ENCODE results near the gene ZC3H7B. TPM values are rescaled to one million over a fixed set of nuclear protein-coding genes. Genes with fewer than 3 reads are reported as not detected.

Gene ZC3H7B
- total RNA-seq, 1 donor from 2014 or later = 69.2 TPM

DNA sequence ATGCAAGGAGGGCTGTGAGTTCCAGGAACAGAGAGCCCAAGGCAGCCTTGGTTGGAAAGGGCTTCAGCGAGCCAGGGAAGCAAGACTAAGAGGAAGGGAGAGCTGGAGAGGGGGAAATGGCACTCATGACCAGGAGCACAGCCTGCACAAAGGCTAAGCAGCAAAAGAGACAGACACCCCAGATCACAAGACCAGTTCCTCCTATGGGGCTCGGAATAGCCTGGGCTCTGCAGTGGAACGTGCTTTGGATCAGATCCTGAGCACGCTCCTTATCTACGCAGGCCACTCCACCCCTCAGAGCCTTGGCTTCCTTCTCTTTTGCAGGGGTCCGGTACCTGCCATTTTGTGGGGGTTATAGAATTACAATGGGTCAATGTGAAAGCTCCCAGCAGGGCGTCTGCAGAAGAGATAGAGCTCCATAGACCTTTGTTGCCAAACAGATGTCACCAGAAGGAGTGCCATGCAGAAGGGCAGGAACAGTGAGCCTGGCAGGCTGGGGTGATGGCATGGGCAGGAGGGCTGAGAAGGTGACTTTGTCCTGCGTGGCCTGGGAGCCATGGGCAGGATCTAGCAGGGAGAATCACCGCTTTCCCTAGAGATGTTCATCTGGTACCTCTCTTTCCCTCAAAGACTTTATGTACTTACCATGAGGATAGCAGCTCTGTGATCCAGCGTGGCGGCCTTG lies 33.8 kb downstream of the ZC3H7B start:
- H3K4me1 Mint-ChIP-seq (ENCODE audit: unreplicated experiment) = peaks cover 4% of the 10 kb centered on the region
- peak overlapping the region; percentile 42 for H3K27ac Mint-ChIP-seq (ENCODE audit: unreplicated experiment)
- DNase-seq (ENCODE audit: low spot score) = no peak
- H3K4me3 Mint-ChIP-seq (ENCODE audit: unreplicated experiment) = peak overlapping the region; percentile 78
- peaks cover 32% of the 10 kb centered on the region for H3K36me3 Mint-ChIP-seq (ENCODE audit: low read depth, unreplicated experiment)
- TF ChIP-seq, protein P1, sequence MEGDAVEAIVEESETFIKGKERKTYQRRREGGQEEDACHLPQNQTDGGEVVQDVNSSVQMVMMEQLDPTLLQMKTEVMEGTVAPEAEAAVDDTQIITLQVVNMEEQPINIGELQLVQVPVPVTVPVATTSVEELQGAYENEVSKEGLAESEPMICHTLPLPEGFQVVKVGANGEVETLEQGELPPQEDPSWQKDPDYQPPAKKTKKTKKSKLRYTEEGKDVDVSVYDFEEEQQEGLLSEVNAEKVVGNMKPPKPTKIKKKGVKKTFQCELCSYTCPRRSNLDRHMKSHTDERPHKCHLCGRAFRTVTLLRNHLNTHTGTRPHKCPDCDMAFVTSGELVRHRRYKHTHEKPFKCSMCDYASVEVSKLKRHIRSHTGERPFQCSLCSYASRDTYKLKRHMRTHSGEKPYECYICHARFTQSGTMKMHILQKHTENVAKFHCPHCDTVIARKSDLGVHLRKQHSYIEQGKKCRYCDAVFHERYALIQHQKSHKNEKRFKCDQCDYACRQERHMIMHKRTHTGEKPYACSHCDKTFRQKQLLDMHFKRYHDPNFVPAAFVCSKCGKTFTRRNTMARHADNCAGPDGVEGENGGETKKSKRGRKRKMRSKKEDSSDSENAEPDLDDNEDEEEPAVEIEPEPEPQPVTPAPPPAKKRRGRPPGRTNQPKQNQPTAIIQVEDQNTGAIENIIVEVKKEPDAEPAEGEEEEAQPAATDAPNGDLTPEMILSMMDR (IDR thresholded peaks at IDR 0.05; ENCODE audit: unreplicated experiment) = no peak
- H3K27me3 Mint-ChIP-seq (ENCODE audit: unreplicated experiment) = peaks cover 6% of the 10 kb centered on the region
- H3K9me3 Mint-ChIP-seq (ENCODE audit: unreplicated experiment) = no peaks in the 10 kb centered on the region

DNA sequence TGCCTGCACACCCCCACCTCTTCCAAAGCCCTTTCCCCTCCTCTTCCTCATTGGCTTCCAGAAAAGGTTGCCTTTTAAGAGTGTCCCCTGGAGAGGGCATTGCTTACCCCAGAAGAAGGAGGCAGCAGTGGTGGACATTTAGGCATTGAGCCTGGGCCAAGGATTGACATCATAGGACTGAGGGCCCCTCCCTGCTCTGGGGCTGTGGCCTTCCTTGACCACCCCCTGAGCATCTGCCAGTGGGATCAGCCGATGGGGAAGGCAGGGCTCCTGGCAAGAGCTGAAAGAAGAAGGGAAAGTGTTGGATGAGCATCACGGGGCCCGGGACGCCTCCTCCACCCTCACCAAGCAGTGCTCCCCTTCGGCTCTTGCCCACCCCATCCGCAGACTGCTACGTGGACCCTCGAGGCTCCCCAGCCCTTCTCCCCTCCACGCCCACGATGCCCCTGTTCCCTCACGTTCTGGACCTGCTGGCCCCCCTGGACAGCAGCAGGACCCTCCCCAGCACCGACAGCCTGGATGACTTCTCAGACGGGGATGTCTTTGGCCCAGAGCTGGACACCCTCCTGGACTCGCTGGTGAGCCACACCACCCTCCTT lies 37.4 kb downstream of the ZC3H7B start:
- H3K4me3 Mint-ChIP-seq (ENCODE audit: unreplicated experiment) = peak overlapping the region; percentile 21
- TF ChIP-seq, protein P1 (IDR thresholded peaks at IDR 0.05; ENCODE audit: unreplicated experiment) = no peak
- H3K27ac Mint-ChIP-seq (ENCODE audit: unreplicated experiment) = no peak overlapping the region
- DNase-seq (ENCODE audit: low spot score) = no peak
- H3K27me3 Mint-ChIP-seq (ENCODE audit: unreplicated experiment) = peaks cover 12% of the 10 kb centered on the region
- no peaks in the 10 kb centered on the region for H3K9me3 Mint-ChIP-seq (ENCODE audit: unreplicated experiment)
- H3K36me3 Mint-ChIP-seq (ENCODE audit: low read depth, unreplicated experiment) = peaks cover 19% of the 10 kb centered on the region
- H3K4me1 Mint-ChIP-seq (ENCODE audit: unreplicated experiment) = peaks cover 4% of the 10 kb centered on the region

DNA sequence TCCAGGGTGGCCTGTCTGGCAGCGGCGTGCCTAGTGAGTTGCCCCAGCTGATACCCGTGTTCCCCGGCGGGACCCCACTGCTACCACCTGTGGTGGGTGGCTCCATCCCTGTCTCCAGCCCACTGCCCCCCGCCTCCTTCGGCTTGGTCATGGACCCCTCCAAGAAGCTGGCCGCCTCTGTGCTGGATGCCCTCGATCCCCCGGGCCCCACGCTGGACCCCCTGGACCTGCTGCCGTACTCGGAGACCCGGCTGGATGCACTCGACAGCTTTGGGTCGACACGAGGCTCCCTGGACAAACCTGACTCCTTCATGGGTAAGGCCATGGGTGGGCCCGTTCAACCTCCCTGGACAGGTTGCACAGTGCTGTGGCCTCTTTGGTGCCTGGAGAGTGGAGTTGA lies 38.5 kb downstream of the ZC3H7B start:
- Mint-ChIP-seq H3K9me3 (ENCODE audit: unreplicated experiment) (no peaks in the 10 kb centered on the region), H3K36me3 (ENCODE audit: low read depth, unreplicated experiment) (peaks cover 22% of the 10 kb centered on the region), H3K4me3 (ENCODE audit: unreplicated experiment) (no peak overlapping the region), H3K27ac (ENCODE audit: unreplicated experiment) (no peak overlapping the region), H3K4me1 (ENCODE audit: unreplicated experiment) (peaks cover 4% of the 10 kb centered on the region), H3K27me3 (ENCODE audit: unreplicated experiment) (peaks cover 16% of the 10 kb centered on the region)
- TF ChIP-seq, protein P1 (IDR thresholded peaks at IDR 0.05; ENCODE audit: unreplicated experiment) = no peak
- DNase-seq (ENCODE audit: low spot score) = no peak

DNA sequence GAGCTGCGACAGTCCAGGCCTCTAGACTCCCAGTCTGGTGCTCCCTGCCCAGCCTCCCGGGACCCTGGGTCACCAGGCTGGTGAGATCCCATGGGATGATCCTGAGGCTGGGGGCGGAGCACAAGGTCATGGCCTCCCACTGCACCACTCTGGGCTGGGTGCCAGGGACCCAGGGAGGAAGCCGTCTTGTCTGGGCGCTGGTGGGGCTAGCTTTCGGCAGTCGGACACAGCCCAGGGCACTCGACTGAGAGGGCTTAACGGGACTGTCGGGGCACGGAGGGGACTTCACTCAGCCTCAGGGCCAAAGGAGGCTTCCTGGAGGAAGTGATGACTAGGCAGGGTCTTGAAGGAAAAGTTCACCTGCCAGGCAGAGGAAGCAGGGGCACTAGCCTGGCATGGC lies 39.0 kb downstream of the ZC3H7B start:
- Mint-ChIP-seq H3K9me3 (ENCODE audit: unreplicated experiment) (no peaks in the 10 kb centered on the region), H3K27ac (ENCODE audit: unreplicated experiment) (no peak overlapping the region), H3K4me3 (ENCODE audit: unreplicated experiment) (no peak overlapping the region), H3K27me3 (ENCODE audit: unreplicated experiment) (peaks cover 16% of the 10 kb centered on the region), H3K36me3 (ENCODE audit: low read depth, unreplicated experiment) (peaks cover 20% of the 10 kb centered on the region), H3K4me1 (ENCODE audit: unreplicated experiment) (peaks cover 3% of the 10 kb centered on the region)
- TF ChIP-seq, protein P1 (IDR thresholded peaks at IDR 0.05; ENCODE audit: unreplicated experiment) = no peak
- DNase-seq (ENCODE audit: low spot score) = no peak

DNA sequence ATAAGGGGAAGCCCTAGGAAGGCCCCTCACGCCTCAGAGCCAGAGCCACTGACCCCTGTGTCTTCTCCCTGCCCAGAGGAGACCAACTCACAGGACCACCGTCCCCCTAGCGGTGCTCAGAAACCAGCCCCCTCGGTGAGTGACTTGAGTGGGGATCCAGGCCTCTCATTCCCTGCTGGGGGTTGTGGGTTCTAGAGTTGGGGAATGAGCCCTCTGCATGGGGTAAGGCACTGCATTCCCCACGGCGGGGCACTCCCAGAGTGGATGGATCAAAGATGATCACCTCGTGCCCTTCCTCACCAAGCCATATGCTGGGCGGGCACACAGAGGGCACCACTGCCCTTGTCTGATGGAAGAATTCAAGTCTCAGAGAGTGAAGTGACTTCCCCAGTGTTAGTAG lies 39.7 kb downstream of the ZC3H7B start:
- no peak overlapping the region for H3K27ac Mint-ChIP-seq (ENCODE audit: unreplicated experiment)
- DNase-seq (ENCODE audit: low spot score) = no peak
- H3K9me3 Mint-ChIP-seq (ENCODE audit: unreplicated experiment) = no peaks in the 10 kb centered on the region
- H3K27me3 Mint-ChIP-seq (ENCODE audit: unreplicated experiment) = peaks cover 13% of the 10 kb centered on the region
- no peaks in the 10 kb centered on the region for H3K4me1 Mint-ChIP-seq (ENCODE audit: unreplicated experiment)
- TF ChIP-seq, protein P1 (IDR thresholded peaks at IDR 0.05; ENCODE audit: unreplicated experiment) = no peak
- no peak overlapping the region for H3K4me3 Mint-ChIP-seq (ENCODE audit: unreplicated experiment)
- H3K36me3 Mint-ChIP-seq (ENCODE audit: low read depth, unreplicated experiment) = peaks cover 13% of the 10 kb centered on the region

Data from endothelial cell (in vitro differentiated cells).